WTC11 (cell line): ENCODE data around the gene HMBS.

ENCODE experiments used
- ATF2 ChIP-seq: sonication (generic); formaldehyde crosslinking; IDR thresholded peaks from 2 replicates; pipeline ENCODE4 v1.8.1; 2022; ENCODE audit warnings: low read depth, missing genetic modification reagents, borderline replicate concordance
- ATF3 ChIP-seq: sonication (generic); formaldehyde crosslinking; conservative IDR thresholded peaks from 2 replicates; pipeline ENCODE4 v1.8.1; 2022; ENCODE audit warnings: mild to moderate bottlenecking, missing genetic modification reagents
- CREB1 ChIP-seq: sonication (generic); formaldehyde crosslinking; IDR thresholded peaks from 2 replicates; pipeline ENCODE4 v1.8.0; 2023; ENCODE audit warnings: mild to moderate bottlenecking, missing genetic modification reagents
- CTCF ChIP-seq: fragments of 200-600 bp; IDR thresholded peaks from 2 replicates; pipeline ENCODE4 v1.8.0; 2022; ENCODE audit warnings: antibody characterized with exemption
- FOXK1 ChIP-seq: sonication (generic); formaldehyde crosslinking; IDR thresholded peaks from 2 replicates; pipeline ENCODE4 v1.8.0; 2022; ENCODE audit warnings: mild to moderate bottlenecking, moderate library complexity, missing genetic modification reagents
- IRF2 ChIP-seq: sonication (generic); formaldehyde crosslinking; IDR thresholded peaks from 2 replicates; pipeline ENCODE4 v1.8.0; 2022; ENCODE audit warnings: low read depth, missing genetic modification reagents, borderline replicate concordance
- JAZF1 ChIP-seq: fragments of 250-450 bp; sonication (Bioruptor Pico); IDR thresholded peaks from 2 replicates; pipeline ENCODE4 v1.9.0; 2021; ENCODE audit warnings: moderate library complexity, mild to moderate bottlenecking, inconsistent platforms
- JUN ChIP-seq: sonication (generic); formaldehyde crosslinking; IDR thresholded peaks from 2 replicates; pipeline ENCODE4 v1.8.0; 2023; ENCODE audit warnings: mild to moderate bottlenecking, missing genetic modification reagents
- MAX ChIP-seq: sonication (generic); formaldehyde crosslinking; IDR thresholded peaks from 2 replicates; pipeline ENCODE4 v1.8.0; 2022; ENCODE audit warnings: mild to moderate bottlenecking, missing genetic modification reagents
- TCF7 ChIP-seq: sonication (generic); formaldehyde crosslinking; IDR thresholded peaks from 2 replicates; pipeline ENCODE4 v1.8.0; 2022; ENCODE audit warnings: mild to moderate bottlenecking, low read depth, missing genetic modification reagents, moderate library complexity
- USF2 ChIP-seq: sonication (generic); formaldehyde crosslinking; IDR thresholded peaks from 2 replicates; pipeline ENCODE4 v1.8.1; 2023; ENCODE audit warnings: mild to moderate bottlenecking, missing genetic modification reagents, moderate library complexity
- ZNF416 ChIP-seq: fragments of 250-450 bp; sonication (Bioruptor Pico); IDR thresholded peaks from 2 replicates; pipeline ENCODE4 v1.9.0; 2021; ENCODE audit warnings: mild to moderate bottlenecking, inconsistent platforms

DNA sequence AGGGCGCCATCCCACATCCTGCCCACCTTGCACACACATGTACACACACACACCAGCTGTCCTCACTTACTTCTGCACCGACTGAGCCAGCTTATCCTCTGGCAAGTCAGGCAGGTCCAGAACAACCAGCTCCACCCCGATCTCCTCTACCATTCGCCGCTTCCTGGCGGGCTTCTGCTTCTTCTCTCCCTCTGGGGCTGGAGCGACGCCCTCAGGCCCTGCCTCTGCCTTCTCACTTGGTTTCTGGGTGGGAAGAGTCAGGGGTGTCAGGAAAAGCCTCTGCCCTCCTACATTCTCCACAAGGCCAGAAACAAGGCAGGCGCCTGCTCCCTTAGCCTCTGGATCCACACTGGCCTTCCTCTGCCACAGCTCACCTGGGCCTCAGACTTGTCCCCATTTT is 36.0 kb upstream of the HMBS start:
- TF ChIP-seq CTCF (no peak), MAX (no peak), USF2 (CRISPR knock-in tag) (no peak), JAZF1 (CRISPR knock-in tag) (no peak), ATF3 (CRISPR knock-in tag) (no peak), IRF2 (CRISPR knock-in tag) (no peak), FOXK1 (no peak), CREB1 (no peak), JUN (CRISPR knock-in tag) (no peak), ZNF416 (no peak), ATF2 (CRISPR knock-in tag) (no peak), TCF7 (CRISPR knock-in tag) (no peak)
